ENCODE results near the gene DCTN3.

DNA sequence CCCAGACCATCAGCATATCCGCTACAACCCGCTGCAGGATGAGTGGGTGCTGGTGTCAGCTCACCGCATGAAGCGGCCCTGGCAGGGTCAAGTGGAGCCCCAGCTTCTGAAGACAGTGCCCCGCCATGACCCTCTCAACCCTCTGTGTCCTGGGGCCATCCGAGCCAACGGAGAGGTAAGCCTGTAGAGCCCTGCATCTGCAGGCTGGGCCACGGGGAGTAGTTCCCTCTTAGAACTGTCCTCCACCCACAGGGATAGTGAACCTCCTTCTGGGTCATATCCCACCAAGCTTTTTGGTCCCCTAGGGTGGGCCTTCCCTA is 26.7 kb upstream of the DCTN3 start:
- TF ChIP-seq SP1 (CRISPR knock-in tag; conservative IDR thresholded peaks at IDR 0.05) (no peak), CTCF (IDR thresholded peaks at IDR 0.05) (no peak), NR2C2 (CRISPR knock-in tag; IDR thresholded peaks at IDR 0.05) (no peak), TP53 (CRISPR knock-in tag; IDR thresholded peaks at IDR 0.05) (no peak), ELF4 (CRISPR knock-in tag; IDR thresholded peaks at IDR 0.05; ENCODE audit: low read depth) (no peak), ETV6 (CRISPR knock-in tag; IDR thresholded peaks at IDR 0.05) (no peak), AFF4 (CRISPR knock-in tag; IDR thresholded peaks at IDR 0.05; ENCODE audit: borderline replicate concordance) (no peak)
- TF ChIP-seq, protein P1, sequence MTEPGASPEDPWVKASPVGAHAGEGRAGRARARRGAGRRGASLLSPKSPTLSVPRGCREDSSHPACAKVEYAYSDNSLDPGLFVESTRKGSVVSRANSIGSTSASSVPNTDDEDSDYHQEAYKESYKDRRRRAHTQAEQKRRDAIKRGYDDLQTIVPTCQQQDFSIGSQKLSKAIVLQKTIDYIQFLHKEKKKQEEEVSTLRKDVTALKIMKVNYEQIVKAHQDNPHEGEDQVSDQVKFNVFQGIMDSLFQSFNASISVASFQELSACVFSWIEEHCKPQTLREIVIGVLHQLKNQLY (CRISPR knock-in tag; IDR thresholded peaks at IDR 0.05), result no peak
